CD4-positive, alpha-beta T cell treated with Interleukin-4 for 1 hour (primary cell): ENCODE measurements around the gene MYO1C.
"Not testable (repeated sequence)": the region's sequence is repeated elsewhere in the genome, so short reads cannot be mapped to it uniquely, and the experiment has no call there.

ENCODE experiments used
- DNase-seq, 2 donors: peaks; one replicate each; pipeline ENCODE4 v3.0.0-alpha.2; 2020 to 2022

MYO1C gene

GRCh38 chr17:1460233-1460632 lies 32.3 kb downstream of the MYO1C start:
- no peak for DNase-seq

GRCh38 chr17:1455797-1456599 lies 36.5 kb downstream of the MYO1C start, which contains the start of gene CRK:
Gene CRK (minus strand): TSS chr17:1456232. CDS start chr17:1456117, 115 bp downstream.
- peak; percentile 97 for DNase-seq

GRCh38 chr17:1455291-1455796 lies 37.1 kb downstream of the MYO1C start:
- peak; percentile 43 to 45 for DNase-seq

GRCh38 chr17:1454541-1454940 lies 37.9 kb downstream of the MYO1C start:
- no peak for DNase-seq

- DNase-seq: not testable (repeated sequence)
Observed at GRCh38 chr17:1453694-1454093, 38.8 kb downstream of the MYO1C start.

- no peak for DNase-seq
Observed at GRCh38 chr17:1452836-1453235, 39.6 kb downstream of the MYO1C start.

GRCh38 chr17:1450261-1450660 lies 42.2 kb downstream of the MYO1C start:
- not testable (repeated sequence) for DNase-seq

GRCh38 chr17:1449412-1449967 lies 43.0 kb downstream of the MYO1C start:
- no peak for DNase-seq

GRCh38 chr17:1447052-1447451 lies 45.4 kb downstream of the MYO1C start:
- DNase-seq: no peak

- no peak for DNase-seq
Observed at GRCh38 chr17:1446201-1446600, 46.3 kb downstream of the MYO1C start.

GRCh38 chr17:1445695-1446094 lies 46.8 kb downstream of the MYO1C start:
- not testable (repeated sequence) for DNase-seq

GRCh38 chr17:1442721-1443120 lies 49.8 kb downstream of the MYO1C start:
- DNase-seq: not testable (repeated sequence)

- no peak for DNase-seq
Observed at GRCh38 chr17:1442187-1442586, 50.3 kb downstream of the MYO1C start.

- no peak for DNase-seq
Observed at GRCh38 chr17:1440921-1441320, 51.6 kb downstream of the MYO1C start.

GRCh38 chr17:1438593-1439083 lies 53.8 kb downstream of the MYO1C start:
- DNase-seq: no peak

GRCh38 chr17:1435326-1435725 lies 57.2 kb downstream of the MYO1C start:
- no peak for DNase-seq

- DNase-seq: no peak
Observed at GRCh38 chr17:1434150-1434549, 58.3 kb downstream of the MYO1C start.

GRCh38 chr17:1431631-1432104 lies 60.8 kb downstream of the MYO1C start:
- DNase-seq: no peak

- no peak for DNase-seq
Observed at GRCh38 chr17:1423456-1424135, 68.9 kb downstream of the MYO1C start.

GRCh38 chr17:1422885-1423284 lies 69.6 kb downstream of the MYO1C start:
- no peak for DNase-seq

GRCh38 chr17:1421470-1421869 lies 71.0 kb downstream of the MYO1C start:
- DNase-seq: no peak

- DNase-seq: no peak
Observed at GRCh38 chr17:1420981-1421380, 71.5 kb downstream of the MYO1C start.

- no peak for DNase-seq
Observed at GRCh38 chr17:1420163-1420562, 72.3 kb downstream of the MYO1C start.
